GM10266 (cell line): ENCODE data around the gene MAN1C1.

Experiments used
- DNase-seq: peaks from one replicate; pipeline ENCODE4 v3.0.0; 2012; ENCODE audit errors: extremely low spot score
- TF ChIP-seq, protein P1 (sequence below): IDR thresholded peaks from 2 replicates; pipeline ENCODE4 v1.5.1; 2012; ENCODE audit warnings: mild to moderate bottlenecking, low read depth; ENCODE audit not compliant: control insufficient read depth, insufficient read depth; ENCODE audit errors: missing control alignments

MAN1C1 gene

DNA sequence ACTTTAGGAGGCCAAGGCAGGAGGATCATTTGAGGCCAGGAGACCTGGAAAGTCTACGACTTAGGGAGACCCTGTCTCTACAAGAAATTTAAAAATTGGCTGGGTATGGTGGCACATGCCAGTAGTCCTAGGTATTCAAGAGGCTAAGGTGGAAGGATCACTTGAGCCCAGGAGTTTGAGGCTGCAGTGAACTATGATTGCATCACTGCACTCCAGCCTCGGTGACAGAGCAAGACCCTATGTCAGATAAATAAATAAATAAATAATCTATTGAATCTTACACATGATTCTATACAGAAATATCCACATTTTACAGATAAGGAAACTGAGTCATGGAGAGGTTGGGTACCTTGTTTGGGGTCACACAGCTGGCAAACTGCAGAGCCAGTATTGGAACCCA, 89.1 kb downstream of the MAN1C1 start:
- TF ChIP-seq, protein P1, sequence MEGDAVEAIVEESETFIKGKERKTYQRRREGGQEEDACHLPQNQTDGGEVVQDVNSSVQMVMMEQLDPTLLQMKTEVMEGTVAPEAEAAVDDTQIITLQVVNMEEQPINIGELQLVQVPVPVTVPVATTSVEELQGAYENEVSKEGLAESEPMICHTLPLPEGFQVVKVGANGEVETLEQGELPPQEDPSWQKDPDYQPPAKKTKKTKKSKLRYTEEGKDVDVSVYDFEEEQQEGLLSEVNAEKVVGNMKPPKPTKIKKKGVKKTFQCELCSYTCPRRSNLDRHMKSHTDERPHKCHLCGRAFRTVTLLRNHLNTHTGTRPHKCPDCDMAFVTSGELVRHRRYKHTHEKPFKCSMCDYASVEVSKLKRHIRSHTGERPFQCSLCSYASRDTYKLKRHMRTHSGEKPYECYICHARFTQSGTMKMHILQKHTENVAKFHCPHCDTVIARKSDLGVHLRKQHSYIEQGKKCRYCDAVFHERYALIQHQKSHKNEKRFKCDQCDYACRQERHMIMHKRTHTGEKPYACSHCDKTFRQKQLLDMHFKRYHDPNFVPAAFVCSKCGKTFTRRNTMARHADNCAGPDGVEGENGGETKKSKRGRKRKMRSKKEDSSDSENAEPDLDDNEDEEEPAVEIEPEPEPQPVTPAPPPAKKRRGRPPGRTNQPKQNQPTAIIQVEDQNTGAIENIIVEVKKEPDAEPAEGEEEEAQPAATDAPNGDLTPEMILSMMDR: no peak
- no peak for DNase-seq

DNA sequence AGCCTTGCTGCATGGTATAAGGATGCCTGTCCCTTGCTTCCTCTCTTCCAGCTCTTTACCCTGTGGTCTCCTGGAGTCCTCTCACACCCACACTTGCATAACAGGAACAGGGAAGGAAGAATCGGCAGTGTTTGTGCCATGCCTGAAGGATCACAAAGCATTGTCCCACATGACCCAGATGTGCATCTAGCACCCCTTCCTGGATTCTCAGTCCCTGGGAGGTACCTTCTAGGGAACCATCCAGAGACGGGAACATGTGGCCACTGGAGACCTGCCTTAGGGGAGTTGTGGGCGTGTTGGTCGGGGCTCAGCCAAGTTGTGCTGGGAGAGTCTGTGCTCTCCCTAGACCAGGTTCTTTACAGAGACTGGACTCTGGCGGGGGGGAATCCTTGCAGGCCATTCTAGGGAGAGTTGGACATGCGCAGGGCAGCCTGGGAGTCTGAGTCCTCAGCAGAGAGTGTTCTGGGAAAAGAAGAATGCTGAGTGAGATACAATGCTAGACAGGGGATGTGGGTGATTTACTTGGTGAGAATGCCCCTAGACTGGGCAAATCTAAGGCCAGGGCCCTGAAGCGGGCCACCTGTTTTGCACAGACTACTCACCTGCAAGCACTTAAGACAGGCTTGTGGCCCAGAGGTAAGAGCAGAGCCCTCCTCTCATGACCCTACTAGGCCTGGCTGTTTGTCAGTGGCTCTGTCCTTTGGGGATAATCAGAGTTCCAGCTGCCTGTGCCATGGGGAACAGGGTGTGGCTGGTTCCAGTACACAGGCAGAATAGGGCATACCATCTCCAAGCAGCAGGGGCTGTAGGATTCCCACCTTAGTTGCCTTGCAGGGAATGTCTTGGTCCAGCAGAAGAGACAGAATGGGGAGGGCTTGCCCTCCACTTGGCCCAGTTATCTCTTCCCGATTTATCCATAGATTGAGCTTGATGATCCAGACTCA, 89.8 kb downstream of the MAN1C1 start:
- no peak for DNase-seq
- TF ChIP-seq, protein P1: no peak

DNA sequence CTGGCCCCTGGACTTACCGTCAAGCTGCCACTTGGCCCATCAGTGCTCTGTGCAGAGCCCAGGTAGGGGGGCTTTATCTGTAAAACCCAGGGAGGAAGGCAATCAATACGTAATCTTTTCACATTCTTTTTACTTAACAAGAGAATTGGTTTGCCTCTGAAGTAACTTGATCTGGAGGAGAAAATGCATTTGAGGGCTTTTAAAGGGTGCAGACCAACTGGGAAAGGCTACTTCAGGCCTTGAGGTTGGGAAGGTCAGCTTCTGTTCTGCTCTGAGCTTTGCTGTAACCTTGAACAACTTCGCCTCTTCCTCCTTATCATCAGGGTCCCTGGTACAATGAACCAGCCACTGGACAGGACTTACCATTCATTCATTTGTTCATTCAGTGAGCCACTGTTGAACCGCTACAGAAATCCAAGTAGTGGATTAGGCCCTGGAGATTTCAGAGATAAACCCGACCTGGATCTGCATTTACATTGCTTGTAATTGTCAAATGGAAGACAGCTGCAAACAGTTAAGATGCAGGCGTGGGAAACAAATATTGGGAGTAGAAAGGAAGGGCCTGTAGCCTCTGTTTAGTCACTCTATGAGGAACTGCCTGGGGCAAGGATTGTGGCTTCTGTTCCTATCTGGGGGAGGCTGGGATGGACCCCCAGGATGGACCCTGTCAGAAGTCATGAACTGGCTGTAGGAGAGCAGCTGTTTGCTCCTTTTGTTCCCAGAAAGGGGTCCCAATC, 90.9 kb downstream of the MAN1C1 start:
- no peak for DNase-seq
- TF ChIP-seq, protein P1: no peak

DNA sequence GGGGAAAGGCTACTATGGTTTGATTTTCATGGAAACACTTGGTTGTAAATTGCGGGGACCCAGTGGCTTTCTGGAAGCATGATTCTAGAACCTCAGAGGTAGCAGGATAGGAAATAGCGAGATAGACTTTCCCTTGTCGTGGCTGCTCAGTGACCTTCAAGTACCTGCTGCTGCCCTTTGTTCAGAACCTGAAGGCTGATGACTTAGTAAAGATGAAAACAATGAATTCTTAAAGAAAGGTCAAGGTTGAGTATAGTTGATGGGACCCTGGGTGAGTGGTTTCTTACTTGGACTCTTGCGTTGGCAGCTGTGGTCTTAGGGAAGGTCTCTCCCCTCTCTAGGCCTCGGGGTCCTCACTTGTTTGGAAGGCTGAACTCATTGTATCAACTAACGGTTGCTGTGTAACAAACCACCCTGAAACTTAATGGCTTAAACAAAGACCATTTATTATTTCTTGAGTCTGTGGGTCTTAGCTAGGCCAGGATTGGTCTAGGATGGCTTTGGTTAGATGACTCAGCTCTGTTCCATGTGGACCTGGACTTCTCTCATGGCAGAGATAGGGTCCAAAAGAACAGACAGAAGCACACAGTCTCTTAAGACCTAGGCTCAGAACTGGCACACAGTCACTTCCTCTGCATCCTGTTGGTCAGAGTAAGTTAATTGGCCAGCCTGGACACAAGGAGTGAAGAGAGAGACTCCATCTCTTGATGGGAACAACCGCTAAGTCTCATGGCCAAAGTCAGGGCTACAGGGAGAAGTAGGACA, 94.2 kb downstream of the MAN1C1 start:
- TF ChIP-seq, protein P1: no peak
- no peak for DNase-seq

DNA sequence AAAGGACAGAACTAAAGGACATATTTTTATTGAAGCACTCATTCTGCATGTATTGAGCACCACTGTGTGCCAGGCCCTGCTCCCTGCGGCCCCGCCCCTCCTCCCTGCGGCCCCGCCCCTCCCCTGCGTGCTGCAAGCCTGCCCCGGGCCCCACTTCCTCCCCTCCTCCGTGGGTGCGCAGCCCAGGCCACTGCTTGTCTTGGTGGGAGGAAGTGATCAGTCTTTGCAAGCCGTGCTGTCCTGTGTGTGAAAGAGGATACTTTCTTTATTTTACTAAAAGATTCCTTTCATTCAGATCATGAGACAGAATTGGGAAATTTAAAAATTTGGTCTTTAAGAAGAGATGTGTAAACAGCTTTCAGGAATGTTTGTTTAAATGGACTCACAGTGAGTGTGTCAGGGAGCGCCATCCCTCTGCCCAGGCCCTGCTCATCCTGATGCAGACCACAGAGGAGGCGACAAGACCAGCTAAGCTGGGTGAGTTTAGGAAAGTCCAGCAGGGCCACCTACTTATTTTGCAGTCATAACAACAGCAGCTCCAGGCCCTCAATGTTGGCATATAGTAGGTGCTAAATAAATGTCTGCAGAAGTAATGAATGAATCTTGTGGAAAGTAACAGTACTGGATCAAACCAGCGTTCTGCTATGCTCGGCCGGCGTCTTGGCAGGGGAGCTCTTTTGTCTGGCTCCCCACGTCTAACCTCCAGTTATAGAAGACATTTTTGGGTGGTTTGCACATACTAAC, 95.1 kb downstream of the MAN1C1 start:
- TF ChIP-seq, protein P1: no peak
- no peak for DNase-seq

DNA sequence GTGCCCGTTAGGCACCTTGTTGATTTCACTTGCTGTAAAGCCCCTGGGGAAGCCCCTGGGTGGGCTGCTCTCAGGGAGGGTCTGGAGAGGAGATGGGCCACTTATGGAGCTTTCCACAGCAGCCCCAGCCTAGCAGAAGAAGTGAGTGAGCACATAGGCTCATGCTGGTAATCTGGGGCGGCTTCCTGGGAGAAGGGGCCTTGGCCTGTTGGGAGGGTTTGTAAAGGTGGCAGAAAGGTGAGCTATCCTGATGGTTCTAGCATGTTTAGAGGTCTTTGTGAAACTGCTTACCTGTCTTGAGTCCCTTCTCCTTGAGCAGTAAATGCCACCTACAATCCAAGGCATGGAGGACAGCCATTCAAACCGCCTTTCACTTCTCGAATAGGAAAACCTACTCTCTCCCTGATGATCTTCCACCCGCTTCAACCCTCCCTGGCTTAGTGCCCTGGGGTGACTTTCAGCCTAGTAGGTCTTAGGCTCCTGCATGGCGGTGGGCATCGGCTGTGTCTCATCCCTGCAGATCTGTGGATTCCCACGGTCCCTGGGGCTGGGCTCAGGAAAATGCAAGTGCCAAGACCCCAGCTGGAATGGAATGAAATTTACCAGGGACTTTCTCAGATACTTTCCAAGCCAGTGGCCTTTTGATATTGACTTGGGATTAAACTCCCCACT, 95.8 kb downstream of the MAN1C1 start:
- no peak for DNase-seq
- TF ChIP-seq, protein P1: no peak
